Peyer's patch (tissue), 4 donors: ENCODE results near the gene DLGAP5.

ENCODE experiments used
- POLR2A ChIP-seq, 2 donors: fragments of 450-650 bp; IDR thresholded peaks; one replicate each; pipeline ENCODE4 v1.5.1; 2017; ENCODE audit warnings: antibody characterized with exemption in 2 of 2, mild to moderate bottlenecking in 2 of 2, moderate library complexity in 2 of 2
- TF ChIP-seq, protein P1 (sequence below), 6 experiments: fragments of 450-650 bp in 4 of 6; fragments of 200-600 bp in 2 of 6; sonication (generic) in 1 of 6; IDR thresholded peaks; one replicate each; pipeline ENCODE4 v1.5.1; 2017 to 2019; ENCODE audit warnings: antibody characterized with exemption in 6 of 6, mild to moderate bottlenecking in 3 of 6, moderate library complexity in 1 of 6

DNA sequence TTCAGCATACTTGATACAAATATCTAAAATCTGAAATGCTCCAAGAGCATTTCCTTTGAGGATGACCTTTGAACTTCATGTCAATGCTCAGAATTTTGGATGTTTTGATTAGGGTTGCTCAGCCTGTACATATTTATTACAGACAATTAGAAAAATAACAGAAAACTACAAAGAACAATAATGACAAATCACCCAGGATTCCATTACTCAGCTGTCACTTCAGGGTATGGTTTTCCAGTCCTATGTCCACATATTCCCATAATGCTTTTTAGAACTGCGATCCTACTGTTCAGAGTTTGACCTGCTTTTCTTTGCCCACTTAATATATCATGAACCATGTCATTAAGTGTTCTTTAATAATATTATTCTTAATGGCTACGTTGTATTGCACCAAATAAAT is 11.4 kb downstream of the DLGAP5 start:
- TF ChIP-seq, protein P1, sequence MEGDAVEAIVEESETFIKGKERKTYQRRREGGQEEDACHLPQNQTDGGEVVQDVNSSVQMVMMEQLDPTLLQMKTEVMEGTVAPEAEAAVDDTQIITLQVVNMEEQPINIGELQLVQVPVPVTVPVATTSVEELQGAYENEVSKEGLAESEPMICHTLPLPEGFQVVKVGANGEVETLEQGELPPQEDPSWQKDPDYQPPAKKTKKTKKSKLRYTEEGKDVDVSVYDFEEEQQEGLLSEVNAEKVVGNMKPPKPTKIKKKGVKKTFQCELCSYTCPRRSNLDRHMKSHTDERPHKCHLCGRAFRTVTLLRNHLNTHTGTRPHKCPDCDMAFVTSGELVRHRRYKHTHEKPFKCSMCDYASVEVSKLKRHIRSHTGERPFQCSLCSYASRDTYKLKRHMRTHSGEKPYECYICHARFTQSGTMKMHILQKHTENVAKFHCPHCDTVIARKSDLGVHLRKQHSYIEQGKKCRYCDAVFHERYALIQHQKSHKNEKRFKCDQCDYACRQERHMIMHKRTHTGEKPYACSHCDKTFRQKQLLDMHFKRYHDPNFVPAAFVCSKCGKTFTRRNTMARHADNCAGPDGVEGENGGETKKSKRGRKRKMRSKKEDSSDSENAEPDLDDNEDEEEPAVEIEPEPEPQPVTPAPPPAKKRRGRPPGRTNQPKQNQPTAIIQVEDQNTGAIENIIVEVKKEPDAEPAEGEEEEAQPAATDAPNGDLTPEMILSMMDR (IDR thresholded peaks at IDR 0.05), result no peak
- no peak for TF ChIP-seq POLR2A (IDR thresholded peaks at IDR 0.05)
